MCF 10A (cell line): ENCODE measurements around the gene HSPB6. TPM values are rescaled to one million over a fixed set of nuclear protein-coding genes. Genes with fewer than 3 reads are reported as not detected.
"Not testable (repeated sequence)": the region's sequence is repeated elsewhere in the genome, so short reads cannot be mapped to it uniquely, and the experiment has no call there.

Experiments
- BruUV-seq: library from RNA; stranded (reverse); fragments of 400-500 nt; replicated peaks from 2 replicates; lab custom pipeline; 2021; lab: Mats Ljungman, UMichigan
- CTCF ChIA-PET: fragments of 300-600 bp; sonication (Branson Sonifier 250); formaldehyde crosslinking; extraction: SDS; loops from one replicate; lab custom pipeline; 2021; ENCODE audit warnings: antibody characterized with exemption, inconsistent platforms; lab: Yijun Ruan, JAX
- POLR2A ChIA-PET: fragments of 300-600, 350-650 bp; sonication (Branson Sonifier 250); formaldehyde crosslinking; extraction: SDS; loops from one replicate; lab custom pipeline; 2020; ENCODE audit warnings: antibody characterized with exemption, inconsistent platforms; lab: Yijun Ruan, JAX
- DNase-seq: peaks from one replicate; pipeline ENCODE4 v3.0.0-alpha.2; 2018; ENCODE audit not compliant: unreplicated experiment
- H3K27ac Mint-ChIP-seq: one replicate; pipeline ENCODE4 v1.8.0; 2022; ENCODE audit warnings: mild to moderate bottlenecking, low read depth, mixed read lengths; ENCODE audit not compliant: unreplicated experiment
- H3K27me3 Mint-ChIP-seq: one replicate; pipeline ENCODE4 v1.8.0; 2022; ENCODE audit warnings: mixed read lengths; ENCODE audit not compliant: insufficient read depth, unreplicated experiment
- H3K36me3 Mint-ChIP-seq: one replicate; pipeline ENCODE4 v1.8.0; 2022; ENCODE audit warnings: mild to moderate bottlenecking, moderate library complexity, mixed read lengths; ENCODE audit not compliant: insufficient read depth, unreplicated experiment
- H3K4me1 Mint-ChIP-seq: one replicate; pipeline ENCODE4 v1.8.0; 2022; ENCODE audit warnings: mixed read lengths; ENCODE audit not compliant: insufficient read depth, unreplicated experiment
- H3K4me3 Mint-ChIP-seq: one replicate; pipeline ENCODE4 v1.8.0; 2022; ENCODE audit warnings: mild to moderate bottlenecking, moderate library complexity, mixed read lengths; ENCODE audit not compliant: unreplicated experiment
- H3K9me3 Mint-ChIP-seq: one replicate; pipeline ENCODE4 v1.8.0; 2022; ENCODE audit warnings: mixed read lengths; ENCODE audit not compliant: unreplicated experiment
- intact Hi-C: fragments of 100-400 bp; cut with micrococcal nuclease; formaldehyde crosslinking; loops from 2 replicates; pipeline ENCODE4 v1.14.1; 2022
- total RNA-seq: library from RNA; stranded (reverse); gene quantifications from 2 replicates; pipeline ENCODE4 v1.2.3, GENCODE V29; 2022
- TF ChIP-seq, protein P1 (sequence below): fragments of 200-600 bp; IDR thresholded peaks from one replicate; pipeline ENCODE4 v1.8.0; 2022; ENCODE audit warnings: antibody characterized with exemption, mild to moderate bottlenecking; ENCODE audit not compliant: unreplicated experiment

HSPB6 gene
- total RNA-seq, 1 experiment from 2014 or later = 0.21 TPM

DNA sequence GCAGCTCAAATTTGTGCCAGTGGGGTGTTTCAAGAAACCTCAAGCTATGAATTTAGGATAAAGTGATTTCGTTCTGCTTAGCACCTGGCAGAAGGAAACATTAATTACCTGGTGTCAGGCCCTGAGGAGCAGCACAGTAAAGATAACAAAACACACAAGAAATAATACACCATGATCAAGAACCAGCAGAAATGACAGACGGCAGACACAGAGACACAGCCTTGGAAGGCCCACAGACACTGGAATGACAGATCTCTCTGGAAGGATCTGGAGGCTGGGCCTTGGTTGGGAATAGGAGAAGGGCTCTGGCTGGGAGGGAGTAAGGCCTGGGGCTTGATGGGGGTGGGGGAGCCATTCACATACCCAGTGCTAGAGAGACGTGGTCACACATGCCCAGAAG lies 45.0 kb upstream of the HSPB6 start:
- Mint-ChIP-seq H3K36me3 (no peaks in the 10 kb centered on the region), H3K27ac (no peak overlapping the region), H3K4me3 (no peak overlapping the region), H3K4me1 (no peaks in the 10 kb centered on the region), H3K27me3 (peaks cover 21% of the 10 kb centered on the region), H3K9me3 (no peaks in the 10 kb centered on the region)
- intact Hi-C loops = no loop called here
- TF ChIP-seq, protein P1, sequence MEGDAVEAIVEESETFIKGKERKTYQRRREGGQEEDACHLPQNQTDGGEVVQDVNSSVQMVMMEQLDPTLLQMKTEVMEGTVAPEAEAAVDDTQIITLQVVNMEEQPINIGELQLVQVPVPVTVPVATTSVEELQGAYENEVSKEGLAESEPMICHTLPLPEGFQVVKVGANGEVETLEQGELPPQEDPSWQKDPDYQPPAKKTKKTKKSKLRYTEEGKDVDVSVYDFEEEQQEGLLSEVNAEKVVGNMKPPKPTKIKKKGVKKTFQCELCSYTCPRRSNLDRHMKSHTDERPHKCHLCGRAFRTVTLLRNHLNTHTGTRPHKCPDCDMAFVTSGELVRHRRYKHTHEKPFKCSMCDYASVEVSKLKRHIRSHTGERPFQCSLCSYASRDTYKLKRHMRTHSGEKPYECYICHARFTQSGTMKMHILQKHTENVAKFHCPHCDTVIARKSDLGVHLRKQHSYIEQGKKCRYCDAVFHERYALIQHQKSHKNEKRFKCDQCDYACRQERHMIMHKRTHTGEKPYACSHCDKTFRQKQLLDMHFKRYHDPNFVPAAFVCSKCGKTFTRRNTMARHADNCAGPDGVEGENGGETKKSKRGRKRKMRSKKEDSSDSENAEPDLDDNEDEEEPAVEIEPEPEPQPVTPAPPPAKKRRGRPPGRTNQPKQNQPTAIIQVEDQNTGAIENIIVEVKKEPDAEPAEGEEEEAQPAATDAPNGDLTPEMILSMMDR = no peak
- POLR2A ChIA-PET = no interaction called here
- no TSS peak for BruUV-seq
- CTCF ChIA-PET = interaction anchor here (0.6 kb wide), 1 partner anchor 1163 kb away, joined by 6 read pairs; no protein-coding TSS in a partner anchor
- no peak for DNase-seq

DNA sequence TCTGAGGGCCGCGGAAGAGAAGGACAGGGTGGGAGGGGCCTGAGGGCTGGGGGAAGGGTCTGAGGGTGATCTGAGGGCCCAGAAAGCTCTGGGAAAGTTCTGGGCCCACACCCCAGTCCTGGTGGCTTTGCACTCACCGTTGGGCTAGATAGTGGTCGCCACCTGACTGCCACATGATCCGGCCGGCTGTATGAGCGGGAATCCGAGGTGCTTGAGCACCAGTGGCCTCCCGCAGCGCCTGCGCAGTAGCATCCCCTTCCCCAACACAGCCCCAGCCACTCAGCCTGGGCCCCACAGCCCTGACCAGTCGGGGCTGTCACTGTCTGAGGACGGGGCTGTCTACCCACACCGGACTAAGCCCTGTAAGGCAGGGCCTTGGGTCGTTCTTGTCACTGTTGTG lies 40.8 kb upstream of the HSPB6 start:
- ChIA-PET POLR2A (no interaction called here), CTCF (interaction anchor here (0.6 kb wide), 1 partner anchor 149 kb away, joined by 5 read pairs; no protein-coding TSS in a partner anchor)
- Mint-ChIP-seq H3K9me3 (no peaks in the 10 kb centered on the region), H3K4me3 (no peak overlapping the region), H3K4me1 (no peaks in the 10 kb centered on the region), H3K36me3 (no peaks in the 10 kb centered on the region), H3K27ac (no peak overlapping the region), H3K27me3 (peaks cover 16% of the 10 kb centered on the region)
- BruUV-seq = no TSS peak
- TF ChIP-seq, protein P1 = no peak
- intact Hi-C loops = no loop called here
- no peak for DNase-seq

DNA sequence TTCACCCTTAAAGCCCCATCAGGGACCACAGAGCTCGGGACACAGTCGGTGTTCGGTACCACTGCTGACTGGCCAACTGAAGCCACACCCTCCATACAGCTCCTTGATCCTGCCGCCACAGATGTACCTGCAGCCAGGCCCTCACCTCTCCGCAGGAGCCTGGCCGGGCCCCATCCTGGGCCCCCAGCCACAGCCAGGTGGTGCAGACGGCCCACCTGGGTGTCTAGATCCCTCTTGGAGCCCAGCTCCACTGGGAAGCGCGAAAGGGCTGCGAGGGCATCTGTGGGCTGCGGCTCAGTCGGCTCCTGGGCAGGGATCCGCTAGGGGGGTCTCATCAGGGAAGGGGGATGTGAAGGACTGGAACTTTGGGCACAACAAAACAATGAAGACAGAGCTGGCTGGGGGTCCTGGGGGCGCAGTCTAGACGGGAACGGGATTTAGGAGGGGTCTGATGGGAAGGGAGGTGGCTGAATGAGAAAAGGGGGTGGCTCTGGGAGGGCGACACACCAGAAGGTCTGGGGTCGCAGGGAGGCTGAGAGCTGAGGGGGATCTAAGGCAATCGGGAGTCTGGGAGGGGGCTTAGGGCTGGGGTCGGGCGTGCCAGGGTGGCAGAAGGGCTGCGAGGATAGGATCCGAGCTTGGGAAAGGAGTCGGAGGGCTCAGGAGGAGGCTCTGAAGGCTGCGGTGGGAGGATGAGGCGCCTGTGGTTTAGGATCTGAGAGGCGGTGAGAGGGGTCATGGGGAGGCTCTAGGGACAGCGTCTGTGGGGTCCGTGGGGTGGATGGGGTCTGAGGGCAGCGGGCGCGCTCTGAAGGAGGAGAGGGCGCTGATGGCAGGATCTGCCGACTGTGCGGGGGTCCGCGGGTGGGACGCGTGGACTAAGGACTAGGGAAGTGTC lies 40.1 kb upstream of the HSPB6 start:
- H3K36me3 Mint-ChIP-seq = no peaks in the 10 kb centered on the region
- DNase-seq = no peak
- intact Hi-C loops = no loop called here
- H3K4me1 Mint-ChIP-seq = no peaks in the 10 kb centered on the region
- H3K27ac Mint-ChIP-seq = no peak overlapping the region
- no peaks in the 10 kb centered on the region for H3K9me3 Mint-ChIP-seq
- no TSS peak for BruUV-seq
- POLR2A ChIA-PET = no interaction called here
- H3K27me3 Mint-ChIP-seq = peaks cover 16% of the 10 kb centered on the region
- TF ChIP-seq, protein P1 = no peak
- CTCF ChIA-PET = interaction anchor here (0.6 kb wide), 1 partner anchor 150 kb away, joined by 5 read pairs; no protein-coding TSS in a partner anchor
- H3K4me3 Mint-ChIP-seq = no peak overlapping the region

DNA sequence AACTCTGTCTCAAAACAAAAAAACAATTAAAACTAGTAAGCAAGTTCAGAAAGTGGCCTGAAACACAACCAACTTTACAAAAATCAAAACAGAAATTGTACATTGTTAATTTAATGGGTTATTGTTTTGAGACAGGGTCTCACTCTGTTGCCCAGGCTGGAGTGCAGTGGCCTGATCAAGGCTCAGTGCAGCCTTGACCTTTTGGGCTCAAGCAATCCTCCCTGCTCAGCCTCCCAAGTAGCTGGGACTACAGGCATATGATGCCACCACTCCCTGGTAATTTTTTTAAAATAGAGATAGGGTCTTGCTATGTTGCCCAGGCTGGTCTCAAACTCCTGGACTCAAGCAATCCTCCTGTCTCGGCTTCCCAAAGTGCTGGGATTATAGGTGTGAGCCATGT lies 38.7 kb upstream of the HSPB6 start:
- POLR2A ChIA-PET, BruUV-seq, H3K9me3 Mint-ChIP-seq, H3K27ac Mint-ChIP-seq, DNase-seq, H3K4me1 Mint-ChIP-seq, CTCF ChIA-PET, intact Hi-C loops, H3K4me3 Mint-ChIP-seq, H3K36me3 Mint-ChIP-seq: not testable (repeated sequence)
- peaks cover 16% of the 10 kb centered on the region for H3K27me3 Mint-ChIP-seq
